HepG2 (cell line): ENCODE results near the gene VDAC1. TPM values are rescaled to one million over a fixed set of nuclear protein-coding genes. Genes with fewer than 3 reads are reported as not detected.
A peak's percentile ranks its signal among the peaks of the same experiment; 100 is the strongest.

Source experiments
- BRD4 ChIP-seq: sonication (generic); formaldehyde crosslinking; IDR thresholded peaks from 2 replicates; pipeline ENCODE4 v1.4.0; 2020; ENCODE audit warnings: missing genetic modification reagents
- FOXK1 ChIP-seq: sonication (generic); formaldehyde crosslinking; IDR thresholded peaks from 2 replicates; pipeline ENCODE4 v1.4.0; 2020; ENCODE audit warnings: low read depth, missing genetic modification reagents, borderline replicate concordance
- GLMP ChIP-seq: sonication (generic); formaldehyde crosslinking; IDR thresholded peaks from 2 replicates; pipeline ENCODE4 v1.9.0; 2021; ENCODE audit warnings: missing genetic modification reagents, mild to moderate bottlenecking, borderline replicate concordance
- HOXA5 ChIP-seq: sonication (generic); formaldehyde crosslinking; IDR thresholded peaks from 2 replicates; pipeline ENCODE4 v1.4.0; 2020; ENCODE audit warnings: missing genetic modification reagents
- KDM4B ChIP-seq: sonication (generic); formaldehyde crosslinking; IDR thresholded peaks from 2 replicates; pipeline ENCODE4 v1.4.0; 2020; ENCODE audit warnings: missing genetic modification reagents
- KLF6 ChIP-seq: IDR thresholded peaks from 2 replicates; pipeline ENCODE4 v1.8.0; 2016; ENCODE audit warnings: missing biosample characterization, missing genetic modification reagents
- MLLT10 ChIP-seq: sonication (generic); formaldehyde crosslinking; IDR thresholded peaks from 2 replicates; pipeline ENCODE4 v1.4.0; 2020; ENCODE audit warnings: missing genetic modification reagents
- MYPOP ChIP-seq: sonication (generic); formaldehyde crosslinking; IDR thresholded peaks from 2 replicates; pipeline ENCODE4 v1.8.1; 2023; ENCODE audit warnings: mild to moderate bottlenecking, moderate library complexity, missing genetic modification reagents
- NR2F6 ChIP-seq, 2 experiments: IDR thresholded peaks; 2 replicates each; pipeline ENCODE4 v1.6.1; 2016; ENCODE audit warnings: antibody characterized with exemption in 1 of 2, mild to moderate bottlenecking in 1 of 2
- PAF1 ChIP-seq: IDR thresholded peaks from 2 replicates; pipeline ENCODE4 v1.6.1; 2016; ENCODE audit warnings: missing genetic modification reagents, missing compliant biosample characterization
- SIX4 ChIP-seq: sonication (generic); formaldehyde crosslinking; IDR thresholded peaks from 2 replicates; pipeline ENCODE4 v1.4.0; 2020; ENCODE audit warnings: missing genetic modification reagents
- TBX2 ChIP-seq: sonication (generic); formaldehyde crosslinking; IDR thresholded peaks from 2 replicates; pipeline ENCODE4 v1.5.0; 2020; ENCODE audit warnings: missing genetic modification reagents, mild to moderate bottlenecking, borderline replicate concordance
- U2AF2 ChIP-seq: fragments of 200-400 bp; formaldehyde crosslinking; IDR thresholded peaks from 2 replicates; pipeline ENCODE4 v1.6.1; 2017; ENCODE audit warnings: low read depth, mild to moderate bottlenecking, low read length
- ZNF260 ChIP-seq: sonication (generic); formaldehyde crosslinking; IDR thresholded peaks from 2 replicates; pipeline ENCODE4 v1.4.0; 2020; ENCODE audit warnings: missing genetic modification reagents, low read depth, mild to moderate bottlenecking, borderline replicate concordance
- ZNF543 ChIP-seq: sonication (generic); formaldehyde crosslinking; IDR thresholded peaks from 2 replicates; pipeline ENCODE4 v1.4.0; 2020; ENCODE audit warnings: mild to moderate bottlenecking, missing genetic modification reagents
- ZNF546 ChIP-seq: sonication (generic); formaldehyde crosslinking; conservative IDR thresholded peaks from 2 replicates; pipeline ENCODE4 v1.8.1; 2023; ENCODE audit warnings: mild to moderate bottlenecking, missing genetic modification reagents
- polyA plus RNA-seq, 8 experiments: library from polyadenylated mRNA; depleted of rRNA in 3 of 8; stranded (reverse) in 7 of 8; unstranded in 1 of 8; fragments of >200 nt; fragmentation: Illumina TruSeq in 4 of 8; extraction: Trizol in 4 of 8; gene quantifications; 2 replicates each; pipeline versions ENCODE4 v1.2.1 to v1.2.3, GENCODE V29; 2011 to 2016; ENCODE audit warnings: low read depth in 4 of 8, missing spikeins in 1 of 8, mixed read lengths in 1 of 8; ENCODE audit not compliant: insufficient read depth in 1 of 8
- total RNA-seq, 5 experiments: library from RNA; depleted of rRNA; stranded (reverse); fragments of >200 nt; fragmentation: Illumina TruSeq; extraction: Trizol; gene quantifications; 2 replicates each; pipeline ENCODE4 v1.2.3, GENCODE V29; 2016; ENCODE audit warnings: low read depth in 1 of 5
- TF ChIP-seq, protein P1 (sequence below): sonication (generic); formaldehyde crosslinking; IDR thresholded peaks from 2 replicates; pipeline ENCODE4 v1.4.0; 2020; ENCODE audit warnings: missing genetic modification reagents, mild to moderate bottlenecking, borderline replicate concordance
- TF ChIP-seq, protein P2 (sequence below): sonication (generic); formaldehyde crosslinking; IDR thresholded peaks from 2 replicates; pipeline ENCODE4 v1.4.0; 2020; ENCODE audit warnings: mild to moderate bottlenecking, missing genetic modification reagents
- TF ChIP-seq, protein P3 (sequence below): IDR thresholded peaks from 2 replicates; pipeline ENCODE4 v1.6.1; 2016; ENCODE audit warnings: missing compliant biosample characterization, missing genetic modification reagents, borderline replicate concordance
- TF ChIP-seq, protein P4 (sequence below): sonication (generic); formaldehyde crosslinking; IDR thresholded peaks from 2 replicates; pipeline ENCODE4 v1.4.0; 2020; ENCODE audit warnings: missing genetic modification reagents

VDAC1 gene
- total and polyA plus RNA-seq, 2 of the 13 experiments (the other 11 are each of a cell fraction or from before 2014, with no cell fraction given): 112 to 380 TPM

GRCh38 chr5:134003817-134004625, 754 bp downstream of the VDAC1 start (continued):
- TF ChIP-seq, protein P1, sequence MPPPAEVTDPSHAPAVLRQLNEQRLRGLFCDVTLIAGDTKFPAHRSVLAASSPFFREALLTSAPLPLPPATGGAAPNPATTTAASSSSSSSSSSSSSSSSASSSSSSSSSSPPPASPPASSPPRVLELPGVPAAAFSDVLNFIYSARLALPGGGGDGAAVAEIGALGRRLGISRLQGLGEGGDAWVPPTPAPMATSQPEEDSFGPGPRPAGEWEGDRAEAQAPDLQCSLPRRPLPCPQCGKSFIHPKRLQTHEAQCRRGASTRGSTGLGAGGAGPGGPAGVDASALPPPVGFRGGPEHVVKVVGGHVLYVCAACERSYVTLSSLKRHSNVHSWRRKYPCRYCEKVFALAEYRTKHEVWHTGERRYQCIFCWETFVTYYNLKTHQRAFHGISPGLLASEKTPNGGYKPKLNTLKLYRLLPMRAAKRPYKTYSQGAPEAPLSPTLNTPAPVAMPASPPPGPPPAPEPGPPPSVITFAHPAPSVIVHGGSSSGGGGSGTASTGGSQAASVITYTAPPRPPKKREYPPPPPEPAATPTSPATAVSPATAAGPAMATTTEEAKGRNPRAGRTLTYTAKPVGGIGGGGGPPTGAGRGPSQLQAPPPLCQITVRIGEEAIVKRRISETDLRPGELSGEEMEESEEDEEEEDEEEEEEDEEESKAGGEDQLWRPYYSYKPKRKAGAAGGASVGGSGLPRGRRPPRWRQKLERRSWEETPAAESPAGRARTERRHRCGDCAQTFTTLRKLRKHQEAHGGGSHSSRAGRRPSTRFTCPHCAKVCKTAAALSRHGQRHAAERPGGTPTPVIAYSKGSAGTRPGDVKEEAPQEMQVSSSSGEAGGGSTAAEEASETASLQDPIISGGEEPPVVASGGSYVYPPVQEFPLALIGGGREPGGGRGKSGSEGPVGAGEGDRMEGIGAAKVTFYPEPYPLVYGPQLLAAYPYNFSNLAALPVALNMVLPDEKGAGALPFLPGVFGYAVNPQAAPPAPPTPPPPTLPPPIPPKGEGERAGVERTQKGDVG (CRISPR knock-in tag): no peak
- TF ChIP-seq GLMP (CRISPR knock-in tag) (no peak), MYPOP (no peak), U2AF2 (no peak), PAF1 (CRISPR knock-in tag) (no peak), ZNF543 (CRISPR knock-in tag) (no peak), KDM4B (CRISPR knock-in tag) (no peak), MLLT10 (no peak), KLF6 (CRISPR knock-in tag) (peak; percentile 74), HOXA5 (CRISPR knock-in tag) (0 out of 2 replicates have a peak, but pooled peaks have one; percentile 15), TBX2 (CRISPR knock-in tag) (peak; percentile 64; the same call in 1 of the 2 replicates), FOXK1 (no peak), NR2F6 (IDR thresholded peaks at IDR 0.05) (no peak), NR2F6 (CRISPR knock-in tag; IDR thresholded peaks at IDR 0.05) (no peak), ZNF260 (CRISPR knock-in tag) (no peak), ZNF546 (peak; percentile 28; the same call in 1 of the 2 replicates), BRD4 (CRISPR knock-in tag) (no peak), SIX4 (CRISPR knock-in tag) (no peak)
- TF ChIP-seq, protein P2, sequence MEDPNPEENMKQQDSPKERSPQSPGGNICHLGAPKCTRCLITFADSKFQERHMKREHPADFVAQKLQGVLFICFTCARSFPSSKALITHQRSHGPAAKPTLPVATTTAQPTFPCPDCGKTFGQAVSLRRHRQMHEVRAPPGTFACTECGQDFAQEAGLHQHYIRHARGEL: no peak
- TF ChIP-seq, protein P3, sequence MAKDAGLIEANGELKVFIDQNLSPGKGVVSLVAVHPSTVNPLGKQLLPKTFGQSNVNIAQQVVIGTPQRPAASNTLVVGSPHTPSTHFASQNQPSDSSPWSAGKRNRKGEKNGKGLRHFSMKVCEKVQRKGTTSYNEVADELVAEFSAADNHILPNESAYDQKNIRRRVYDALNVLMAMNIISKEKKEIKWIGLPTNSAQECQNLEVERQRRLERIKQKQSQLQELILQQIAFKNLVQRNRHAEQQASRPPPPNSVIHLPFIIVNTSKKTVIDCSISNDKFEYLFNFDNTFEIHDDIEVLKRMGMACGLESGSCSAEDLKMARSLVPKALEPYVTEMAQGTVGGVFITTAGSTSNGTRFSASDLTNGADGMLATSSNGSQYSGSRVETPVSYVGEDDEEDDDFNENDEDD: no peak; the same call in 1 of the 2 replicates
- TF ChIP-seq, protein P4, sequence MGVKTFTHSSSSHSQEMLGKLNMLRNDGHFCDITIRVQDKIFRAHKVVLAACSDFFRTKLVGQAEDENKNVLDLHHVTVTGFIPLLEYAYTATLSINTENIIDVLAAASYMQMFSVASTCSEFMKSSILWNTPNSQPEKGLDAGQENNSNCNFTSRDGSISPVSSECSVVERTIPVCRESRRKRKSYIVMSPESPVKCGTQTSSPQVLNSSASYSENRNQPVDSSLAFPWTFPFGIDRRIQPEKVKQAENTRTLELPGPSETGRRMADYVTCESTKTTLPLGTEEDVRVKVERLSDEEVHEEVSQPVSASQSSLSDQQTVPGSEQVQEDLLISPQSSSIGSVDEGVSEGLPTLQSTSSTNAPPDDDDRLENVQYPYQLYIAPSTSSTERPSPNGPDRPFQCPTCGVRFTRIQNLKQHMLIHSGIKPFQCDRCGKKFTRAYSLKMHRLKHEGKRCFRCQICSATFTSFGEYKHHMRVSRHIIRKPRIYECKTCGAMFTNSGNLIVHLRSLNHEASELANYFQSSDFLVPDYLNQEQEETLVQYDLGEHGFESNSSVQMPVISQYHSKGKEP: no peak
